Upper lobe of left lung (tissue), 4 donors: ENCODE data around the gene KAZN.

ENCODE experiments used
- CTCF ChIP-seq, 6 experiments: fragments of 450-650 bp in 4 of 6; fragments of 200-600 bp in 2 of 6; sonication (generic) in 2 of 6; IDR thresholded peaks; one replicate each; pipeline ENCODE4 v1.5.1; 2016 to 2019; ENCODE audit warnings: antibody characterized with exemption in 6 of 6
- EP300 ChIP-seq, 4 donors: sonication (generic); formaldehyde crosslinking; IDR thresholded peaks; one replicate each; pipeline ENCODE4 v1.5.1; 2017; ENCODE audit warnings: antibody characterized with exemption in 4 of 4, control low read depth in 2 of 4
- POLR2A ChIP-seq, 4 donors: fragments of 450-650 bp; IDR thresholded peaks; one replicate each; pipeline ENCODE4 v1.5.1; 2016 to 2017; ENCODE audit warnings: antibody characterized with exemption in 4 of 4, mild to moderate bottlenecking in 2 of 4
- POLR2AphosphoS5 ChIP-seq, 2 donors: sonication (generic); formaldehyde crosslinking; IDR thresholded peaks; one replicate each; pipeline ENCODE4 v1.5.1; 2017; ENCODE audit warnings: antibody characterized with exemption in 2 of 2

DNA sequence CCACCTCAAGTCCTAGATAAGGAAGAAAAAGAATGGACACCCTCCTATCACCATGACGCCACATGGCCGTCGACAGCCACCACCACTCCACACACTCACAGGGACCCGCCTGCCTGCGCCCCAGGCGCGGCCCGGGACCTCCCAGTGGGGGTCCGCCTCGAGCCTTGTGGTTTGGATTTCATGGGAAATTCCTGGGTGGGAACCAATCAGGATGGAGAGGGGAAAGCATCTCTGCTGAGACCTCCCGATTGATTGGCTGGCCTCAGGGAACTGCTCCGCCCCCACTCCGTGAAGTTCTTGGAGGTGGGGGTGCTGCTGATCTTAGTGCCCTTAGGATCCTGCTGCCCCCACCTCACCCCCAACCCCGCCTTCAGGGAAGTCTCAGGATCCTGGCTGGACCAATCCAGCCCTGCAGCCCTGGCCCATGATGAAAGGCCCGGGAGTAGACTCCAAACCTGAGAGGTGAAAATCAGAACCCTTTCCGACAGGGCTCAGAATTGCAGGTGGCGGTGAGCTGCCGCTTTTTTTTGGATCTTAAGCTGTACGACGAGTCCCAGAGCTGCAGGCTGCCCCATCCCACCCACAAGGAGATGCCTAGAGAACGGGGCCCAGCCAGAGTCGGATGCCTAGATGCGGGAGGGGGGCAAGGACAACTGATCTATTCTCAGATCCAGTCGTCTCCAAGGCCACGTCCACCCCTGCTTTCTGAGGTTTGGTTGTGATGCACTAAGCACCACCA is 526.0 kb downstream of the KAZN start:
- TF ChIP-seq POLR2A (IDR thresholded peaks at IDR 0.05) (no peak), CTCF (IDR thresholded peaks at IDR 0.05) (no peak), EP300 (IDR thresholded peaks at IDR 0.05) (no peak), POLR2AphosphoS5 (IDR thresholded peaks at IDR 0.05) (no peak)
